Bone marrow (tissue), 2 donors: ENCODE data around the gene CLEC16A.

Experiments
- DNase-seq, 2 donors: peaks; one replicate each; lab custom pipeline; 2025; lab: John Stamatoyannopoulos, UW

The CLEC16A gene

DNA sequence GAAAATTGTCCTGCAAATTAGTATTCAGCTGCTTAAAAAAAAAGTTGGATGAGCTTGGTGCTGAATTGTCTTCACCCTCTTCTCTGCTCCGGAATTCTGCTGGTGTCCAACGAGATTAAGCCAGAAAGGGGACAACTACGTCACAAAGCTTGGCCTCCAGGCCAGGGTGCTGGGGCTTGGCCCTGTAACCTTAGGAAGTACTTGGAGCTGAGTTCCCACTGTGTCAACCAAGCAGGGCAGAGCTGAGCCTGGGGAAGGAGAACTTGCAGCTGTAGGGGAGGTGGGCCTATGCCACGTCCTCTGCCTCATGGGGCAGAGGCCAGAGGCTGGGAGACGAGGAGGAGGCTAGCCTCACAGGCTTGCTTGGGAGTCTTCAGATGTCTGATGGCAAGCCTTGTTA lies 71.2 kb downstream of the CLEC16A start:
- DNase-seq = no peak

GRCh38 chr16:11016524-11016988 lies 72.2 kb downstream of the CLEC16A start:
- no peak for DNase-seq

DNA sequence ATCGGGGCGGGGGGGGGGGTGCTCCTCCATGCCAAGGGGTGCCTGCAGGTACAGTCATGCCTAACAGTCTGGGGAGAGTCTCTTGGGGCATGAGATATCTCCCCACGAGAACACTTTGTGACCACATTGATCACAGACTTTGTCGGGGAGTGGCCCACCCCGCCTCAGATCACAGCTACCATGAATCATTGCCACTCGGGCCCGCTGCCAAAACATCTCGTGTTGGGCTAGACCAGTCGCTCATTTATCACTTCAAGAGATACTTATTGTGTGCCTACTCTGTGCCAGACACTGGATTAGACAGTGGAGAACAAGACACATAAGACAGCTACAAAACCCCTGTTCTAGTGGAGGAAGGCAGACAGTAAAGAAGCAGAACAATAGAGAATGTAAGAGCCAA lies 72.6 kb downstream of the CLEC16A start:
- DNase-seq = no peak

DNA sequence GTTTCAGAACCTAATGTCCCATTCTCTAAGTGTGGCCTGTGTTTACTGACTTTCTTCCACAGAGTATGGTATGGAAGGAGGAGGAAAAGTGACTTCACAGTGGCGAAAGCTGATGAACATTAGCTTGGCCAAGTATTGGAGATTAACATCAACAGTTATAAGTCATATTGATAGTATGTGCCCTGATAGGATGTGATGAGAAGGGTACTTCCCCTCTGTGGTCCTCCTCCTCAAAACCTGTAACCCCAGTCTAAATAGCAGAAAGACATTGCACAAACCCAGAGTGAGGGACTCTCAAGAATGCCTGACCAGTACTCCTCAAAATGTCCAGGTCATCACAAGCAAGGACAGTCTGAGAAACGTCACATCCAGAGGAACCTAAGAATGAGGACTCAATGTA lies 73.1 kb downstream of the CLEC16A start:
- DNase-seq = no peak

DNA sequence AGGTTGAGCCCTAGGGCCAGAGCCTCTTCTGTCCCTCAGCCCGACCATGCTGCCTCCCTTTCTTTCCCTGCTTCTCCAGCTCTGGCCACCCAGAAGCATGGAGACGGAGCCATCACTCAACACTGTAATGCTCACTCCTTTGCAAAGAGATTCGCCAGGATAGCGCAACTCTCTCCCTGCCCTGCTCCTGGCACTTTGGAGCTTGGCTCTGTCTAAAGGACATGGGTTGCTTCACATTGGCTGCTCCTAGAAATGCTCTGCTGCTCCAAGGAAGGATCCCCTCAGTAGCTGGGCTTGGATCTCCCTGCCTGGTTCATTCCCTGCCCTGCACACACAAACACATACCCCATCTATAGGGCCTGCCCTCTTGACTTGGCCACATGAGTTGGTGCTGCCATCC lies 76.0 kb downstream of the CLEC16A start:
- no peak for DNase-seq

- DNase-seq = no peak
Measured at GRCh38 chr16:11020792-11021551, 76.6 kb downstream of the CLEC16A start.

- no peak for DNase-seq
Measured at GRCh38 chr16:11022002-11022401, 77.6 kb downstream of the CLEC16A start.

- DNase-seq = no peak
Measured at GRCh38 chr16:11023262-11024039, 79.1 kb downstream of the CLEC16A start.

DNA sequence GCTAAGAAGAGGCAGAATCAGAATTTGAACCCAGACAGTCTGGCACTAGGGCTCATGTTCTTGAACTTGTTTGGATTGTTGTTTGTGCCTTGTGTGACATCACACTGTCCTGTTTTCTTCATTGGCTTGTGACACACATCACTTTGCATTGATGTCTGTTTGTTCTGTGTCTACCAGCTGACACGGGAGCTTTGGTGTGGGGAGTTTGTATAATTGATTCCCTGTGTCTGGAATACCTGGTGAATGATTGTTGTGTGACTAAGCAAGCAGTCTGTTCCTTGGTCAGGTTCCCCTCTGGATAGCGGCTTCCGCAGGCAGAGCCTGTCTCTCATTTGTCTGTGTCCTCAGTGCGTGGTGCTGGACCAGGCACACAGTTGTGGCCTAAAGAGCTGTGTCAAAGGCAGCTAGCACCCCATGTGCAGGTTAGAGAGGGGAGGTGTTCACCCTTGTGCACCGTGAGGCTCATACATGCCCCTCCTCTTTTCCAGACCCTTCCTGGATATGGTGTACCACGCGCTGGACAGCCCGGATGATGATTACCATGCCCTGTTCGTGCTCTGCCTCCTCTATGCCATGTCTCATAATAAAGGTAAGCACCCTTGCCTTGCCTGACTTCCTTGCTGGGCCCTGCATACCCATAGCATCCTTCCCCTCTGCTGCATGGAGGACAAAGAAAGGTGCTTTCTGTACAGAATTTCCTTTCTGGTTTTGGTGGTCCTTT lies 80.1 kb downstream of the CLEC16A start:
- DNase-seq = no peak

GRCh38 chr16:11025120-11025531 lies 80.8 kb downstream of the CLEC16A start:
- no peak for DNase-seq

DNA sequence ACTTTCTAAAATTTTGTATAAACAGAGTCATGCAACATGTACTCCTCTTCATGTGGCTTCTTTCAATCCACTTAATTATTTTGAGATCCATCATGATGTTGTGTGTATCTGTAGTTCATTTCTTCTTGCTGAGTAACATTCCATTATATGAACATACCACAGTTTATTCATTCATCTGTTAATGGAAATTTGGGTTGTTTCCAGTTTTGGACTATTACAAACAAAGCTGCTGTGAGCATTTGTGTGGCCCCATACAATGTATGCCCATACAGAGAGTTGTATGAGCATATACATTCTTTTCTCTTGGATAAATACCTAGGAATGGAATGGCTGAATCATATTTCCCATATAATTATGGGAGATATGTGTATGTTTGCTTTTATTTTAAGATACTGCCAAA lies 85.6 kb downstream of the CLEC16A start:
- DNase-seq = no peak

DNA sequence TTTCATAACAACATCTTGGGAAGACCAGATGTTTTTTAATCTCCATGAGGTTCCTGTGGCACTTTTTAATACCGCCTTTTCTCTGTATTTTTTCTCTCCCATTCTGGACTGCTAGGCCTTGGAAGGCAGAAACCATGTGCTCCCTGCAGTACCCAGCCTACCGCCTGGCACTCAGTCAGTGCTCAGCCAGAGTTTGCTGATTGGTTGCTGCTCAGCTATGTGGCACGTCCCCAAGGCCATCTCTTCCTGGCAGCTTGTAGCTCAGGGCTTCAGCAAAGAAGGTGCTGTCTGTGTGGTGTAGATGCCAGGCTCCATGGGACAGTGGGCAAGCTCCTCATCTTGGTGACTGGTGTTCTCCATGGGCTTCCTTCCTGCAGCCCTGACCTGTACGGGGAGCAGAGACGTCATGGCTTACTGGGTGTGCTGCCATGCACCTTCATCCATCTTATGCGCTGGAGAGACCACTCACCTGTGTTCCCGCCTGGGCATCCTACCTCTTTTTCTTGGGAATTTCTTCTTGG lies 86.7 kb downstream of the CLEC16A start:
- no peak for DNase-seq

GRCh38 chr16:11032000-11032921 lies 87.9 kb downstream of the CLEC16A start:
- DNase-seq = no peak

DNA sequence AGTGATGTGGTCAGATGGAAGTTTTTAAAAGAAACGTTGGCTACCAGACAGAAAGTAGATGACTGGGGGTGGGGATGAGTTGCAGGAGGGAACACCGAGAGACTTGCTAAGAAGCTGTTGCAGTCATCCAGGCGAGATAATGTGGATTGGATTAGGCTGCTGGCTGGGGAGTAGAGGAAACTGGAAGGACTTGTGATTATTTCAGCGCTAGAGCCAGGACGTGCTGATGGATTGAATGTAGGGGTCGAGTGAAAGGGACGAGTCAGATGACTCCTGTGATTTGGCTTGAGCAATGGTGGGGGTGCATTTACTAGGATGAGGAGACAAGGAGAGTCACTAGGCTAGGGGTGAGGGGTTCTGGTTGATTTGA lies 88.5 kb downstream of the CLEC16A start:
- no peak for DNase-seq

GRCh38 chr16:11033629-11034420 lies 89.5 kb downstream of the CLEC16A start:
- no peak for DNase-seq

- DNase-seq = no peak
Measured at GRCh38 chr16:11034481-11034931, 90.1 kb downstream of the CLEC16A start.

GRCh38 chr16:11035096-11035495 lies 90.7 kb downstream of the CLEC16A start:
- DNase-seq = no peak

GRCh38 chr16:11036040-11036439 lies 91.7 kb downstream of the CLEC16A start:
- DNase-seq = no peak

- no peak for DNase-seq
Measured at GRCh38 chr16:11036868-11037410, 92.6 kb downstream of the CLEC16A start.

DNA sequence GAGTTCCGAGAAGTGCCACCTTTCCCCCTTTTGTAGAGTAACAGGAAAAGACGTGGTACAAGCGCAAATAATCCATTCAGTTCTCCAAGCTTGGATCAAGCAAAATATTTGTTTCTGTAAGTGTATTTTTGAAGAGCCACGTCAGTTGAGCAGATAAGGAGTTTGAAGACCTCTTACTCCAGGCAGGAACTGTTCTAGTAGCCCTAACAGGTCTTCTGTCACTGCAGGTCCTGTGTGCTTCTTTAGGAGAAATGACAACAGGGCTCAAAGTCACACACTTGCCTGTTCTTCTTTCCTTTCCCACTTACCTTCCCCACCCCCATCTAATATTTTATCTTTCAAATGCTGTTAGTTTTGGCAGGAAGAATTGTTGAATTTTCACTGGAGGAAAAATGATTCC lies 93.9 kb downstream of the CLEC16A start:
- no peak for DNase-seq
